Measurements from ENCODE around the gene TDP2.

DNA sequence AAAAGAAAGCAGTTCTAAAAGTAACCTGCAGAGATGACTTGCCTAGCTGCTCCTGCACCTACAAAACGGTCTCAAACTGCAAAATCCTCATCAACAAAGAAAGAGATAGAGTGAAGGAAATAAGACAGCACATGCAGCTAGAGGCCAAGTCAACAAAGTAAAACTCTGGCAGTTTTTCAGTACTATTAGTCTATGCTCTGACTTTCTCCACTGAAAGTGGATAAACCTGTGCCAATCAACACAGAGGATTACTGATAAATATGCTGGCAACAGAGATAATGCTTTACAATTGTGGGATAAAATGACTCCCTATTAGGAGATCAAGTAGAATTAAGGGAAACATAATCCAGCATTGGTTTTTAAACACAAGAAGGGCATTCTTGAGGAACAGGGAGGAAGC lies 34.1 kb downstream of the TDP2 start:
- no peak for TF ChIP-seq CTCF (IDR thresholded peaks at IDR 0.05; ENCODE audit: insufficient read depth, low read length)
- TF ChIP-seq, protein P1, sequence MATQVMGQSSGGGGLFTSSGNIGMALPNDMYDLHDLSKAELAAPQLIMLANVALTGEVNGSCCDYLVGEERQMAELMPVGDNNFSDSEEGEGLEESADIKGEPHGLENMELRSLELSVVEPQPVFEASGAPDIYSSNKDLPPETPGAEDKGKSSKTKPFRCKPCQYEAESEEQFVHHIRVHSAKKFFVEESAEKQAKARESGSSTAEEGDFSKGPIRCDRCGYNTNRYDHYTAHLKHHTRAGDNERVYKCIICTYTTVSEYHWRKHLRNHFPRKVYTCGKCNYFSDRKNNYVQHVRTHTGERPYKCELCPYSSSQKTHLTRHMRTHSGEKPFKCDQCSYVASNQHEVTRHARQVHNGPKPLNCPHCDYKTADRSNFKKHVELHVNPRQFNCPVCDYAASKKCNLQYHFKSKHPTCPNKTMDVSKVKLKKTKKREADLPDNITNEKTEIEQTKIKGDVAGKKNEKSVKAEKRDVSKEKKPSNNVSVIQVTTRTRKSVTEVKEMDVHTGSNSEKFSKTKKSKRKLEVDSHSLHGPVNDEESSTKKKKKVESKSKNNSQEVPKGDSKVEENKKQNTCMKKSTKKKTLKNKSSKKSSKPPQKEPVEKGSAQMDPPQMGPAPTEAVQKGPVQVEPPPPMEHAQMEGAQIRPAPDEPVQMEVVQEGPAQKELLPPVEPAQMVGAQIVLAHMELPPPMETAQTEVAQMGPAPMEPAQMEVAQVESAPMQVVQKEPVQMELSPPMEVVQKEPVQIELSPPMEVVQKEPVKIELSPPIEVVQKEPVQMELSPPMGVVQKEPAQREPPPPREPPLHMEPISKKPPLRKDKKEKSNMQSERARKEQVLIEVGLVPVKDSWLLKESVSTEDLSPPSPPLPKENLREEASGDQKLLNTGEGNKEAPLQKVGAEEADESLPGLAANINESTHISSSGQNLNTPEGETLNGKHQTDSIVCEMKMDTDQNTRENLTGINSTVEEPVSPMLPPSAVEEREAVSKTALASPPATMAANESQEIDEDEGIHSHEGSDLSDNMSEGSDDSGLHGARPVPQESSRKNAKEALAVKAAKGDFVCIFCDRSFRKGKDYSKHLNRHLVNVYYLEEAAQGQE (IDR thresholded peaks at IDR 0.05; ENCODE audit: insufficient replicate concordance, low read depth), result no peak
- no peak for TF ChIP-seq GABPA (IDR thresholded peaks at IDR 0.05; ENCODE audit: low read depth)
- TF ChIP-seq POLR2AphosphoS5 (IDR thresholded peaks at IDR 0.05; ENCODE audit: low read depth), result no peak

All from HL-60 (cell line).